NCI-H1092 treated with DMSO at 0.1 percent for 48 hours (cell line): ENCODE results near the gene SLC25A10.

Experiments
- DNase-seq: peaks from one replicate; lab custom pipeline; 2025; lab: John Stamatoyannopoulos, UW

SLC25A10 gene

GRCh38 chr17:81706757-81707624, 5.1 kb upstream of the SLC25A10 start:
- no peak for DNase-seq

GRCh38 chr17:81707725-81708646, 4.1 kb upstream of the SLC25A10 start:
- DNase-seq = no peak

GRCh38 chr17:81708739-81709185, 3.3 kb upstream of the SLC25A10 start:
- no peak for DNase-seq

- DNase-seq = peak; percentile 27
Measured at GRCh38 chr17:81710514-81711308, 1.4 kb upstream of the SLC25A10 start.

- DNase-seq = no peak
Measured at GRCh38 chr17:81712468-81713003, 452 bp downstream of the SLC25A10 start.

- DNase-seq = no peak
Measured at GRCh38 chr17:81713004-81713555, 996 bp downstream of the SLC25A10 start.

- DNase-seq = no peak
Measured at GRCh38 chr17:81713556-81714411, 1.7 kb downstream of the SLC25A10 start.

GRCh38 chr17:81714412-81715106, 2.5 kb downstream of the SLC25A10 start:
- no peak for DNase-seq

- DNase-seq = no peak
Measured at GRCh38 chr17:81715107-81715871, 3.2 kb downstream of the SLC25A10 start.

- no peak for DNase-seq
Measured at GRCh38 chr17:81715872-81716673, 4.0 kb downstream of the SLC25A10 start.

GRCh38 chr17:81716674-81716996, 4.6 kb downstream of the SLC25A10 start:
- DNase-seq = no peak

GRCh38 chr17:81717049-81717765, 5.1 kb downstream of the SLC25A10 start:
- no peak for DNase-seq

- DNase-seq = no peak
Measured at GRCh38 chr17:81717766-81718089, 5.6 kb downstream of the SLC25A10 start.

GRCh38 chr17:81719410-81720266, 7.6 kb downstream of the SLC25A10 start:
- DNase-seq = no peak

- no peak for DNase-seq
Measured at GRCh38 chr17:81720267-81721071, 8.4 kb downstream of the SLC25A10 start.
